Activated CD8-positive, alpha-beta T cell treated with anti-CD3 and anti-CD28 coated beads, Interleukin-2, amount 10 ng/mL, durations not matched to agents 7 days and 5 days (primary cell): ENCODE measurements around the gene KCNC4. TPM values are rescaled to one million over a fixed set of nuclear protein-coding genes. Genes with fewer than 3 reads are reported as not detected.

Experiments
- ATAC-seq: fragments of 150-1000 bp; cut with Tn5 transposase; one replicate; pipeline ENCODE4 v1.10.0; 2021; ENCODE audit warnings: moderate library complexity
- CTCF ChIA-PET: fragments of 350-600 bp; sonication (Branson Sonifier 250); formaldehyde crosslinking; loops from one replicate; lab custom pipeline; 2021; ENCODE audit warnings: antibody characterized with exemption; lab: Charles Lee
- POLR2A ChIA-PET: fragments of 350-600 bp; sonication (Branson Sonifier 250); formaldehyde crosslinking; loops from one replicate; lab custom pipeline; 2021; ENCODE audit warnings: antibody characterized with exemption; lab: Charles Lee
- DNase-seq: peaks from one replicate; pipeline ENCODE4 v3.0.0-alpha.2; 2020
- H3K27ac Mint-ChIP-seq: one replicate; pipeline ENCODE4 v1.8.0; 2021; ENCODE audit warnings: mild to moderate bottlenecking, mixed read lengths
- H3K27me3 Mint-ChIP-seq: one replicate; pipeline ENCODE4 v1.8.0; 2021; ENCODE audit warnings: low read depth, mixed read lengths
- H3K36me3 Mint-ChIP-seq: one replicate; pipeline ENCODE4 v1.8.0; 2021; ENCODE audit warnings: low read depth, mixed read lengths
- H3K4me1 Mint-ChIP-seq: one replicate; pipeline ENCODE4 v1.8.0; 2021; ENCODE audit warnings: low read depth, mixed read lengths
- H3K4me3 Mint-ChIP-seq: one replicate; pipeline ENCODE4 v1.8.0; 2021; ENCODE audit warnings: mild to moderate bottlenecking, mixed read lengths
- H3K9me3 Mint-ChIP-seq: one replicate; pipeline ENCODE4 v1.8.0; 2022; ENCODE audit warnings: mixed read lengths; ENCODE audit not compliant: insufficient read depth
- total RNA-seq, 2 experiments: library from RNA; stranded (reverse); gene quantifications; one replicate each; pipeline ENCODE4 v1.2.3, GENCODE V29; 2021

The KCNC4 gene
- total RNA-seq, 2 experiments from 2014 or later: 7.5 to 8.3 TPM

DNA sequence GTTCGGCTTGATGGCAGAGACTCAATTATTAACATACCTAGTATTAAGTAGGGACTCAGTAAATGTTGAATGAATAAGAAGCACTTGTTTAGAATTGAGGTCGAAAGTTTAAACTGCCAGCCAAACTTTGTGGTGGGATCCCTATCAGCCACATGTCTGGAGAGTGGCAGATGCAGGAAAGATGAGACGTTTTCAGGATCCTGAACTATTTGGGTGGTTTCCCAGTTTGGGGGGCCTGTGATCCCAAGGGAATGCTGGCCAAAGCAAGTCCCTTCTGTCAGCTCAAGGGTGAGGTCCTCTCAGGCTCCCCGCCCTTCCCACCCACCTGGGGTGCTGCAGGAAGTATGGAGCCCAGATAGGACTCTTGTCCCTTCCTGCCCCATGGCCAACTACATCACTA, 38.6 kb downstream of the KCNC4 start:
- Mint-ChIP-seq H3K4me3 (no peak overlapping the region), H3K9me3 (no peaks in the 10 kb centered on the region), H3K27ac (no peak overlapping the region), H3K27me3 (no peaks in the 10 kb centered on the region), H3K36me3 (no peaks in the 10 kb centered on the region), H3K4me1 (no peaks in the 10 kb centered on the region)
- ATAC-seq: no peak
- ChIA-PET CTCF (no interaction called here), POLR2A (no interaction called here)
- no peak for DNase-seq

DNA sequence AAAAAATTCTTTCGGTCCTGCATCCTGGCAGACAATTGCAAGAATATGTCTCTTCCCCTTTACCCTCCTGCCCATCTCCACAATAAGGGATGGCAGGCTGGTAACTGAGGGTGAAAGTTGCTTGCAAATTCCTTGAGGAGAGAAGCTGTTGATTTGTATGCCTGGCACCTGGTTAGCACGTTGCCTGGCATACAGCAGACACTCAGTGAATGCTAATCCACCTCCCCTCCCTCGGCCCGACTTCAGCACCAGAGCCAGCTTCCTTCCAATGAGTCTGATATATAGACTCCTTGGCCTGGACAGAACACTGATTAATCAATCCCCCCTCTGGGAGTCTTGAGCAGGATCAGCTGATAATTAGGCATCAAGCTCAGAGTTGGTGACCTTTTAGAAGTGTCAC, 39.1 kb downstream of the KCNC4 start:
- POLR2A ChIA-PET: no interaction called here
- DNase-seq (no peak), ATAC-seq (no peak)
- CTCF ChIA-PET: no interaction called here
- Mint-ChIP-seq H3K27ac (no peak overlapping the region), H3K36me3 (no peaks in the 10 kb centered on the region), H3K27me3 (no peaks in the 10 kb centered on the region), H3K9me3 (no peaks in the 10 kb centered on the region), H3K4me3 (no peak overlapping the region), H3K4me1 (no peaks in the 10 kb centered on the region)

DNA sequence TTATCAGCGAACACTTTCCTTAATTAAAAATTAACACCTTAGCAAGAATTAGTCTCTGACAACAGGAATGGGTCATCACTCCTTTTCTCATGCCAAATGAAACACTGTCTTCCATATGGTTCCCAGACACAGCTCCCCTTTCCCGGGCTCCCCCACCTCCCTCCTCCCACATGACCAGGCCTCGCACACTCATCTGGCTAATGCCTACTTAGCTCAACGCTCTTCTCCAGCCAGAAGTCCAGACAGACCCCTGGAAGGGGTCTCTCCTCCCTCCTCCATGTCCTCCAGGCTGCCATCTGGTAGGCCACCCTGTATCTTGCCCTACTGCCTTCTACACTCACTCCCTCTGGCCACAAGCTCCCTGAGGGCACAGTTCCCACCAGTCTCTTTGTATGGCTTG, 39.9 kb downstream of the KCNC4 start:
- Mint-ChIP-seq H3K27ac (no peak overlapping the region), H3K27me3 (no peaks in the 10 kb centered on the region), H3K4me1 (no peaks in the 10 kb centered on the region), H3K9me3 (no peaks in the 10 kb centered on the region), H3K36me3 (no peaks in the 10 kb centered on the region), H3K4me3 (no peak overlapping the region)
- ChIA-PET CTCF (no interaction called here), POLR2A (no interaction called here)
- no peak for DNase-seq
- no peak for ATAC-seq

DNA sequence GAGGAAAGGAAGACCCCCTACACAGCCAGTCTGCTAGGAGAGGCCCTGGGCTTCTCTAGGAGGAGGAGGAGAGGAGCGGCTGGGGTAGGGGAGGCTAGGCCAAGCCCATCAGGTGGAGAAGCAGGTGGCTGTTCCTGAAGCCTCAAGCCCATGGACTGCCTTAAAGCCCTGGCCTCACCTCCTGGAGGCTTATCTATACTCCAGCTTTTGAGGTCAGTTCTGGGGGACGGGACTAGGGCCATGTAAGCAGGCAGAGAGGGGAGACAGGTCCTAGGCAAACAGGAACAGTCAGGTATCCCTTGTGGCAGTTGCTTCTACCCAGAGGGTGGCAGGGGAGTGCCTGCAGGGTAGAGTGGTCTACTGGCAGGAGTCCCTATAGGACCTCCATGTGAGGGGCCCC, 40.6 kb downstream of the KCNC4 start:
- CTCF ChIA-PET: no interaction called here
- DNase-seq (no peak), ATAC-seq (no peak)
- Mint-ChIP-seq H3K4me3 (no peak overlapping the region), H3K27me3 (no peaks in the 10 kb centered on the region), H3K4me1 (peaks cover 1% of the 10 kb centered on the region), H3K27ac (no peak overlapping the region), H3K36me3 (no peaks in the 10 kb centered on the region), H3K9me3 (no peaks in the 10 kb centered on the region)
- POLR2A ChIA-PET: no interaction called here

DNA sequence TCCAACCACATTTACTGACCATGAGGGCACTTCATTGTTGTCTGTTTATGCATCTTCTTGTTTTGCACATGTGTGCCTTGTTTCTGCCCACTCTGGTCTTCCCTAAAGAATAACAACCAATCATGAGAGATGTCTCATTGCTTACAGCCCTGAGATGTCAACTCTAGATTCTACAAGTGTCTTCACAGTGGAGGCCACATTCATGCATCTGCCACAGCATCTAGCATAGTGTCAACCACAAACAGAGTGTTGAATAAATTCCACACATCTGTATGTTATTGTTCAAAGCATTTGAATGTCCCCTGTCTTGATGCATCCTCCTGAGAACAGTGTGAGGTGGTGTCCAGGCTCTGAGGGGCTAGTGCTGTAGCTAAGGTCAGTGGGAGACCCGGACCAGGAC, 43.1 kb downstream of the KCNC4 start:
- ATAC-seq: no peak
- no peaks in the 10 kb centered on the region for H3K36me3 Mint-ChIP-seq
- H3K4me3 Mint-ChIP-seq: no peak overlapping the region
- H3K27me3 Mint-ChIP-seq: peaks cover 5% of the 10 kb centered on the region
- DNase-seq: no peak
- POLR2A ChIA-PET: no interaction called here
- no peak overlapping the region for H3K27ac Mint-ChIP-seq
- CTCF ChIA-PET: interaction anchor here (1.2 kb wide), 1 partner anchor 85 kb away, joined by 3 read pairs; the partner anchor contains the start of gene RBM15
- peaks cover 1% of the 10 kb centered on the region for H3K4me1 Mint-ChIP-seq
- H3K9me3 Mint-ChIP-seq: no peaks in the 10 kb centered on the region

DNA sequence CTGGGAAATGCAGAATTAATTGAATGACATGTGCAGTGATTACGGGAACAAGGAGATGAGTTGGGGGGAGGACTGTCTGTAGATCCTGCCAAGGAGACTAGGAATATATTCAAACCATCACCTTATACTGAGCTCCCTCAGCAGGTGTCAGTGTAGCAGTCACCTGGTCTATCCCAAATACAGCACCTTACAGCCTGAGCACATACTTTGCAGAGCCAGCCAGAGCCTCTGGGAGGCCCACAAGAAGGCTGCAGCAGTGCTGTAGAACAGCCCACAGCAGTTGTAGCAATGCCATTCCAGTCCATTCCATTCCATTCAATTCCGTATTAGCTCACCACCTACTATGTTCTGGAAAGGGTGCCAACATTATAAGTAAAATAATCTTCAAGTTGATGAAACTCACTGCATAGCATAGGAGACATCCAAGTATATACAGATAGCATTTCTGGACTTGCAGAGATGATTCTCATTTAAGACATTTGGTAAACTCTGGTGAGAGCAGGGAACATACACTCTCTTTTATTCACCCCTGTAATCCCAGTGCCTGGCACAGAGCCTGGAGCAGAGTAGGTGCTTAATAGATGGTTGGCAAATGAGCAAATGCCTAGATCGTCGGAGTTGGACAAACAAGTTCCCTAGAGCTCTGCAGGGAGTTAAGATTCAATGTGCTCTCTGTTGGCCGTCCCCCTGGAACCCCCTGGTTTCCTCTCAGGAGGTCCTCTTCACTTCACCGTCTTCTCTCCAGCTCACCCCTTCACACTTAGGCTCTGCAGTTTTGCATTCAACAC, 44.7 kb downstream of the KCNC4 start:
- DNase-seq (no peak), ATAC-seq (no peak)
- H3K27ac Mint-ChIP-seq: no peak overlapping the region
- H3K27me3 Mint-ChIP-seq: peaks cover 5% of the 10 kb centered on the region
- peaks cover 1% of the 10 kb centered on the region for H3K4me1 Mint-ChIP-seq
- CTCF ChIA-PET: interaction anchor here (1.2 to 2.6 kb wide), 2 partner anchors 47 to 241 kb away, joined by 3 to 10 read pairs; no protein-coding TSS in a partner anchor
- no peaks in the 10 kb centered on the region for H3K9me3 Mint-ChIP-seq
- POLR2A ChIA-PET: no interaction called here
- no peaks in the 10 kb centered on the region for H3K36me3 Mint-ChIP-seq
- no peak overlapping the region for H3K4me3 Mint-ChIP-seq

DNA sequence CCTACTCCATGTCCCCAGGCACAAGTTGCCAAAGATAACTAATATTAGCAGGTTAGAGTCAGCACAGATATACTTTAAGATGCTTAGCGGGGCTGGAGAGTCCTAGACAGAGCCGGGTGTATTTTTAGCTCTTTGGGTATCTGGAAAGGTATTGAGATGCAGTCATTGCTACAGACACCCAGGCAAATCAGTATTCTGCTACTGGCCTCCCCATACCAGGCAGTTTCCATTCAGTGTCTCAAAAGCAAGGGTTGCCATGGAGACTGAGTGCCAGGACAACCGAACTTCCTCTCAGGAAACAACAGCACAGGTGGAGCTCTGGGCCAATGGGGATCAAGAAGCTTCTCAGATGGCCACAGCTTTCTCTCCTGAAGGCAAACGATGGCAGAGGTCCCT, 45.3 kb downstream of the KCNC4 start:
- Mint-ChIP-seq H3K36me3 (no peaks in the 10 kb centered on the region), H3K27ac (no peak overlapping the region), H3K9me3 (no peaks in the 10 kb centered on the region), H3K4me1 (peaks cover 1% of the 10 kb centered on the region), H3K27me3 (peaks cover 5% of the 10 kb centered on the region), H3K4me3 (no peak overlapping the region)
- DNase-seq (no peak), ATAC-seq (peak; percentile 74)
- ChIA-PET POLR2A (interaction anchor here (0.8 kb wide), 1 partner anchor 10 kb away, joined by 3 read pairs; no protein-coding TSS in a partner anchor), CTCF (interaction anchor here (2.6 kb wide), 1 partner anchor 47 kb away, joined by 10 read pairs; no protein-coding TSS in a partner anchor)

DNA sequence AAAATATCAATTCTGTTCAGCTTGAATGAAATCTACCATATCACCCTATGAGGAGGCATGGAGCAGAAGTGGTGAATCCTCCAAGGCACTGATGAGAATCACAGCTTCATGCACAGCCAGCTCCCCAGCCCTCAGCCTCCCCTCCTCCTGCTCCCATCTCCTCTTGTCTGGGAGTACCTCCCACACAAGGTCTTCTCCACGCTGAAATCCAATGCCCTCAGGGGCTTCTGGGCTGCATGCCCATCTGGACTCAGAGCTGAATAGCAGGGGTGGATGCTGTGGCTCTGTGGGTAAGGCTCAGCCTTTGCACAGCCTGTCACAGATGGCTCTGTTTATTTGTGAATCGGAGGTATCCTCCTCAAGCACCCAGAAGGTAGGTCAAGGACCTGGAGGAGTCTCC, 48.6 kb downstream of the KCNC4 start:
- ChIA-PET POLR2A (no interaction called here), CTCF (no interaction called here)

DNA sequence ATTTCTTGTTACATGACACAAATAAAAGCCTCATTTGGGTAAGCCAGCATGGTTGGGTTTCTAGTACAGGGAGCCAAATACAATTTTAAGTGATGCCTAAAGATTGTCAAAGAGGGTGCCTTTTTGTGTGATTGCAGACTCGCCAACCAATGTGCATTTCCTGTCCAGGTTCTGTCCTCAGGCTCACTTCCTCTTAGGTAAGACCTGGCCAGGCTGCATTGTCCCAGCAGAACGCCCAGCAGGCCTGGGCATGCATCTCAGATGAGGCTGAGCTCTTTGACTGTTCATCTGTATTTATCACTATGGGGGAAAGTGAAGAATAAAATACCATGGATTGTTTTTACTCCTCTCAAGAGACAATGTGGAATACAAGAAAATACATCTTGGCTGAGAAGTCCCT, 49.7 kb downstream of the KCNC4 start:
- peaks cover 7% of the 10 kb centered on the region for H3K27me3 Mint-ChIP-seq
- peaks cover 1% of the 10 kb centered on the region for H3K4me1 Mint-ChIP-seq
- H3K4me3 Mint-ChIP-seq: no peak overlapping the region
- DNase-seq: no peak
- ChIA-PET POLR2A (no interaction called here), CTCF (interaction anchor here (1.0 to 1.3 kb wide), 2 partner anchors 10 to 52 kb away, joined by 3 read pairs; no protein-coding TSS in a partner anchor)
- H3K36me3 Mint-ChIP-seq: no peaks in the 10 kb centered on the region
- no peak for ATAC-seq
- H3K9me3 Mint-ChIP-seq: no peaks in the 10 kb centered on the region
- no peak overlapping the region for H3K27ac Mint-ChIP-seq

More for the DNA sequence above, 48.6 kb downstream of the KCNC4 start:
- DNase-seq (no peak), ATAC-seq (no peak)
- Mint-ChIP-seq H3K36me3 (no peaks in the 10 kb centered on the region), H3K9me3 (no peaks in the 10 kb centered on the region), H3K27me3 (peaks cover 7% of the 10 kb centered on the region), H3K4me3 (no peak overlapping the region), H3K4me1 (peaks cover 1% of the 10 kb centered on the region), H3K27ac (no peak overlapping the region)

Other genes starting within 250 kb of the KCNC4 start
- 10 to 100 TPM; 55.0 to 64.5 TPM for gene AHCYL1, start 225.5 kb upstream of the KCNC4 start, total RNA-seq
- gene STRIP1, start 175.7 kb upstream of the KCNC4 start, total RNA-seq: 10 to 100 TPM; 33.2 to 35.9 TPM
- gene ALX3, start 139.6 kb upstream of the KCNC4 start, total RNA-seq: not detected
- gene UBL4B, start 97.9 kb upstream of the KCNC4 start, total RNA-seq: not detected
- not detected for gene SLC6A17, start 59.8 kb upstream of the KCNC4 start, total RNA-seq
- 10 to 100 TPM; 72.0 to 75.5 TPM for gene RBM15, start 129.1 kb downstream of the KCNC4 start, total RNA-seq
- under 1 TPM; 0.23 to 0.26 TPM for gene SLC16A4, start 180.7 kb downstream of the KCNC4 start, total RNA-seq
- gene LAMTOR5, start 197.4 kb downstream of the KCNC4 start, total RNA-seq: 100 to 1,000 TPM; 123 TPM
- gene PROK1, start 240.8 kb downstream of the KCNC4 start, total RNA-seq: not detected